Neural cell (in vitro differentiated cells): Measurements from ENCODE around the gene GSN. TPM values are rescaled to one million over a fixed set of nuclear protein-coding genes. Genes with fewer than 3 reads are reported as not detected.

Experiments used
- H2AFZ ChIP-seq: fragments of 200-600, 300-800 bp; sonication (generic), shearing (Covaris generic); 2 replicates; pipeline ENCODE4 v1.6.0; 2014; ENCODE audit warnings: low read depth, mild to moderate bottlenecking, antibody characterized with exemption, low read length, moderate library complexity
- H3F3A ChIP-seq: fragments of 200-600 bp; shearing (Covaris generic); 2 replicates; pipeline ENCODE4 v1.6.1; 2016; ENCODE audit warnings: mild to moderate bottlenecking, moderate library complexity, mixed read lengths, antibody characterized with exemption, low read length; ENCODE audit not compliant: insufficient read depth, poor library complexity, severe bottlenecking
- H3K27ac ChIP-seq: fragments of 200-600, 300-800 bp; sonication (generic), shearing (Covaris generic); 2 replicates; pipeline ENCODE4 v1.5.1; 2014; ENCODE audit warnings: mild to moderate bottlenecking, low read length, moderate library complexity
- H3K27me3 ChIP-seq: fragments of 300-800, 200-600 bp; sonication (generic), shearing (Covaris generic); 2 replicates; pipeline ENCODE4 v1.6.0; 2014; ENCODE audit warnings: mild to moderate bottlenecking, low read depth, low read length, moderate library complexity; ENCODE audit not compliant: insufficient read depth
- H3K36me3 ChIP-seq: fragments of 300-800, 200-600 bp; sonication (generic), shearing (Covaris generic); 2 replicates; pipeline ENCODE4 v1.5.1; 2014; ENCODE audit warnings: mild to moderate bottlenecking, antibody characterized with exemption, low read length, moderate library complexity; ENCODE audit not compliant: insufficient read depth
- H3K4me2 ChIP-seq: fragments of 300-800, 200-600 bp; sonication (generic), shearing (Covaris generic); 2 replicates; pipeline ENCODE4 v1.6.0; 2014; ENCODE audit warnings: mild to moderate bottlenecking, low read length
- H3K4me3 ChIP-seq: fragments of 300-800, 200-600 bp; sonication (generic), shearing (Covaris generic); 2 replicates; pipeline ENCODE4 v1.5.1; 2014; ENCODE audit warnings: mild to moderate bottlenecking, low read length, moderate library complexity
- H3K79me2 ChIP-seq: fragments of 200-600 bp; shearing (Covaris generic); replicated peaks from 2 replicates; pipeline ENCODE4 v1.6.0; 2014; ENCODE audit warnings: mild to moderate bottlenecking, low read length, moderate library complexity; ENCODE audit not compliant: insufficient read depth
- H3K9ac ChIP-seq: fragments of 300-800, 200-600 bp; sonication (generic), shearing (Covaris generic); 2 replicates; pipeline ENCODE4 v1.6.1; 2016; ENCODE audit warnings: mild to moderate bottlenecking, low read length, mixed read lengths
- H3K9me2 ChIP-seq: fragments of 200-600 bp; shearing (Covaris generic); 2 replicates; pipeline ENCODE4 v1.6.1; 2016; ENCODE audit warnings: mild to moderate bottlenecking, low read length, mixed read lengths; ENCODE audit not compliant: insufficient read depth
- H3K9me3 ChIP-seq: fragments of 200-600, 300-800 bp; sonication (generic), shearing (Covaris generic); 2 replicates; pipeline ENCODE4 v1.6.1; 2016; ENCODE audit warnings: mild to moderate bottlenecking, mixed run types, low read length, moderate library complexity, mixed read lengths
- H4K20me1 ChIP-seq: fragments of 200-600 bp; shearing (Covaris generic); 2 replicates; pipeline ENCODE4 v1.6.1; 2016; ENCODE audit warnings: mild to moderate bottlenecking, mixed run types; ENCODE audit not compliant: insufficient read depth
- CTCF ChIP-seq: fragments of 450-650 bp; IDR thresholded peaks from 2 replicates; pipeline ENCODE4 v1.5.1; 2014; ENCODE audit warnings: antibody characterized with exemption, mild to moderate bottlenecking, moderate library complexity; ENCODE audit not compliant: poor library complexity, severe bottlenecking
- EP300 ChIP-seq: fragments of 450-650 bp; conservative IDR thresholded peaks from 2 replicates; pipeline ENCODE4 v1.6.1; 2014; ENCODE audit warnings: antibody characterized with exemption, mild to moderate bottlenecking, moderate library complexity; ENCODE audit not compliant: poor library complexity, severe bottlenecking
- EZH2 ChIP-seq: fragments of 200-600, 300-800 bp; shearing (Covaris generic), sonication (generic); IDR thresholded peaks from 2 replicates; pipeline ENCODE4 v1.6.1; 2014; ENCODE audit warnings: antibody characterized with exemption, low read length, borderline replicate concordance, mild to moderate bottlenecking; ENCODE audit not compliant: insufficient read depth, poor library complexity, severe bottlenecking
- MXI1 ChIP-seq: fragments of 450-650 bp; conservative IDR thresholded peaks from 2 replicates; pipeline ENCODE4 v1.6.1; 2014; ENCODE audit warnings: antibody characterized with exemption, mild to moderate bottlenecking; ENCODE audit not compliant: poor library complexity, severe bottlenecking
- POLR2AphosphoS5 ChIP-seq: IDR thresholded peaks from 2 replicates; pipeline ENCODE4 v1.6.1; 2012
- RAD21 ChIP-seq: fragments of 450-650 bp; conservative IDR thresholded peaks from 2 replicates; pipeline ENCODE4 v1.6.1; 2014; ENCODE audit warnings: antibody characterized with exemption, mild to moderate bottlenecking, moderate library complexity
- REST ChIP-seq: IDR thresholded peaks from 2 replicates; pipeline ENCODE4 v1.6.1; 2012; ENCODE audit warnings: borderline replicate concordance
- SMC3 ChIP-seq: fragments of 450-650 bp; conservative IDR thresholded peaks from 2 replicates; pipeline ENCODE4 v1.6.1; 2014; ENCODE audit warnings: antibody characterized with exemption, mild to moderate bottlenecking, moderate library complexity; ENCODE audit not compliant: poor library complexity
- TAF1 ChIP-seq: IDR thresholded peaks from 2 replicates; pipeline ENCODE4 v1.6.1; 2012; ENCODE audit warnings: low read depth
- polyA plus RNA-seq: library from polyadenylated mRNA; depleted of rRNA; stranded (reverse); fragments of >200 nt; gene quantifications from 2 replicates; pipeline ENCODE4 v1.2.3, GENCODE V29; 2014

GSN gene
- polyA plus RNA-seq, 1 donor from 2014 or later, result 2.4 TPM

GRCh38 chr9:121239851-121240250 is 28.1 kb upstream of the GSN start:
- TF ChIP-seq REST (no peak), MXI1 (no peak), EP300 (no peak), RAD21 (no peak), EZH2 (no peak), CTCF (no peak), SMC3 (no peak), TAF1 (no peak), POLR2AphosphoS5 (no peak)
- no peak overlapping the region for H2AFZ ChIP-seq

DNA sequence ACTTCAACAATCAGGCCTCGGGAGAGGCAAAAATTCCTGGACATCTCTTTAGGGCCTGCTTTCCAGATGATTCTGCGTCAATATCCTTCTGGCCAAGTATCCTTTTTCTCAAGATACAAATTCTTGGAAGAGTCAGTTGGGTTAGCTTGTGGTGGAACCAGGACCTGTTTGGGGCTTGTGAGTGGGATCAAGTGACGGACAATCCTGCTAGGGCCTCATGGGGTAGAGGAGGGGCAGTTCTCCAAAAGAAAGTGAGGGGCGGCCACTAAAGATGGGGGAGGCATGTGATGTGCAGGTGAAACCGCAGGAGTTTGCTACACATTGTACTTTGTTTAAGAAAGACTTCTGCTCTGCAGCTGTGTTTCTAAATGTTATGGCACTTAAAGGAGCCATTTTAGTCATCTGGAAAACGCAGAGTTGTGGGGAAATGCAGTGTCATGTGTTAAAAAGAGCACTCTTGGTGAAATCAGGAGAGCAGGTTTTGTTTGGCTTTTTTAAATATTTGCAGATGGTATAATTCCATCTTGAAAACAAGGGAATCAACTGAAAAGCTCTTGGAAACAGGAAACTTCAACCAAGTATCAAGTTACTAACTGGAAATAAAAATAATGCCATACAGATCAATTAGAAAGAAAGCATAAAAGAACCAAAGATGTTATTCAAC is 27.4 kb upstream of the GSN start:
- Histone ChIP-seq H3K27me3 (no peaks in the 10 kb centered on the region), H2AFZ (no peak overlapping the region), H3K9me3 (no peaks in the 10 kb centered on the region), H4K20me1 (no peaks in the 10 kb centered on the region), H3K4me2 (no peak overlapping the region), H3F3A (no peaks in the 10 kb centered on the region), H3K36me3 (no peaks in the 10 kb centered on the region), H3K79me2 (no peaks in the 10 kb centered on the region), H3K9ac (no peak overlapping the region), H3K4me3 (no peak overlapping the region), H3K27ac (no peak overlapping the region), H3K9me2 (no peaks in the 10 kb centered on the region)
- TF ChIP-seq EP300, result no peak
- TF ChIP-seq EZH2, result no peak

More at GRCh38 chr9:121239851-121240250, 28.1 kb upstream of the GSN start:
- Histone ChIP-seq H3K4me3 (no peak overlapping the region), H3K9me3 (no peaks in the 10 kb centered on the region), H3K79me2 (no peaks in the 10 kb centered on the region), H3F3A (no peaks in the 10 kb centered on the region), H3K4me2 (no peak overlapping the region), H4K20me1 (no peaks in the 10 kb centered on the region), H3K9ac (no peak overlapping the region), H3K27me3 (no peaks in the 10 kb centered on the region), H3K27ac (no peak overlapping the region), H3K36me3 (no peaks in the 10 kb centered on the region), H3K9me2 (no peaks in the 10 kb centered on the region)
